Panc1 (cell line): ENCODE results near the gene ANO6. TPM values are rescaled to one million over a fixed set of nuclear protein-coding genes. Genes with fewer than 3 reads are reported as not detected.

ENCODE experiments used
- ATAC-seq: fragments of 200-7000 bp; cut with Tn5 transposase; 2 replicates; pipeline ENCODE4 v1.9.1; 2020; ENCODE audit warnings: mild to moderate bottlenecking, moderate library complexity
- BruUV-seq: library from RNA; stranded (reverse); fragments of 400-500 nt; replicated peaks from 2 replicates; lab custom pipeline; 2021; lab: Mats Ljungman, UMichigan
- CTCF ChIA-PET: fragments of 300-600 bp; sonication (Branson Sonifier 250); formaldehyde crosslinking; loops from one replicate; lab custom pipeline; 2022; ENCODE audit warnings: antibody characterized with exemption; lab: Charles Lee
- POLR2A ChIA-PET: fragments of 300-600 bp; sonication (Branson Sonifier 250); formaldehyde crosslinking; loops from one replicate; lab custom pipeline; 2022; ENCODE audit warnings: antibody characterized with exemption; lab: Charles Lee
- DNase-seq: peaks from one replicate; pipeline ENCODE4 v3.0.0-alpha.2; 2010; ENCODE audit warnings: low read depth, low spot score
- H3K27ac ChIP-seq: 2 replicates; pipeline ENCODE4 v1.5.1; 2011; ENCODE audit warnings: mild to moderate bottlenecking, low read length, inconsistent platforms
- H3K27me3 ChIP-seq: fragments of 200-500 bp; sonication (Bioruptor generic); 2 replicates; pipeline ENCODE4 v1.6.0; 2014; ENCODE audit warnings: low read length, inconsistent platforms; ENCODE audit not compliant: control insufficient read depth, insufficient read depth
- H3K36me3 ChIP-seq: fragments of 200-500 bp; sonication (Bioruptor generic); 2 replicates; pipeline ENCODE4 v1.5.1; 2014; ENCODE audit warnings: inconsistent platforms, mild to moderate bottlenecking, low read length, moderate library complexity; ENCODE audit not compliant: control insufficient read depth, insufficient read depth
- H3K4me1 ChIP-seq: 2 replicates; pipeline ENCODE4 v1.5.1; 2011; ENCODE audit warnings: inconsistent platforms, mild to moderate bottlenecking, low read length, moderate library complexity; ENCODE audit not compliant: control insufficient read depth, insufficient read depth
- H3K4me3 ChIP-seq, 2 experiments: 2 replicates each; pipeline ENCODE4 v1.5.1; 2011 to 2012; ENCODE audit warnings: low read depth in 2 of 2, low read length in 2 of 2, mild to moderate bottlenecking in 2 of 2, inconsistent platforms in 1 of 2, moderate library complexity in 1 of 2
- H3K9me3 ChIP-seq: fragments of 200-500 bp; sonication (Bioruptor generic); 2 replicates; pipeline ENCODE4 v1.5.1; 2014; ENCODE audit warnings: low read depth, mild to moderate bottlenecking, inconsistent platforms, low read length, moderate library complexity; ENCODE audit not compliant: control insufficient read depth, insufficient read depth
- CTCF ChIP-seq: fragments of 450-650 bp; IDR thresholded peaks from 2 replicates; pipeline ENCODE4 v1.5.1; 2017; ENCODE audit warnings: mild to moderate bottlenecking
- POLR2AphosphoS5 ChIP-seq: IDR thresholded peaks from 2 replicates; pipeline ENCODE4 v1.6.1; 2012; ENCODE audit warnings: mild to moderate bottlenecking, low read depth, low read length, moderate library complexity
- REST ChIP-seq, 2 experiments: IDR thresholded peaks; 2 replicates each; pipeline ENCODE4 v1.6.1; 2011 to 2012; ENCODE audit warnings: low read depth in 2 of 2, control low read depth in 1 of 2, low read length in 1 of 2, mild to moderate bottlenecking in 1 of 2, moderate library complexity in 1 of 2; ENCODE audit not compliant: insufficient read depth in 1 of 2
- SIN3A ChIP-seq: IDR thresholded peaks from 2 replicates; pipeline ENCODE4 v1.6.1; 2012; ENCODE audit warnings: low read depth, mild to moderate bottlenecking, low read length, moderate library complexity, borderline replicate concordance; ENCODE audit not compliant: insufficient read depth
- TCF7L2 ChIP-seq: IDR thresholded peaks from 2 replicates; pipeline ENCODE4 v1.6.1; 2011; ENCODE audit warnings: mild to moderate bottlenecking, low read depth, low read length, inconsistent platforms
- in situ Hi-C: cut with HindIII; loops from 2 replicates; pipeline ENCODE4 v1.10.0; 2016; ENCODE audit warnings: low sequenced_read_pairs, low pct_unique_long_range_greater_than_20kb
- intact Hi-C: fragments of 100-400 bp; cut with micrococcal nuclease; formaldehyde crosslinking; loops from one replicate; pipeline ENCODE4 v1.10.0; 2022; ENCODE audit not compliant: unreplicated experiment
- total RNA-seq: library from RNA; stranded (reverse); gene quantifications from one replicate; pipeline ENCODE4 v1.2.1, GENCODE V29; 2021; ENCODE audit not compliant: unreplicated experiment

ANO6 gene
- total RNA-seq, 1 experiment from 2014 or later: 120 TPM

- H3K27ac ChIP-seq: no peak overlapping the region
- no peaks in the 10 kb centered on the region for H3K9me3 ChIP-seq
- intact Hi-C loops (no loop called here), in situ Hi-C loops (no loop called here)
- no TSS peak for BruUV-seq
- H3K27me3 ChIP-seq: no peaks in the 10 kb centered on the region
- TF ChIP-seq CTCF: no peak
- no peak for TF ChIP-seq TCF7L2
- no peak for TF ChIP-seq POLR2AphosphoS5
- no peak for TF ChIP-seq SIN3A
- no peak for TF ChIP-seq REST (IDR thresholded peaks at IDR 0.05; ENCODE audit: insufficient read depth in 1 of 2, low read depth in 2 of 2, low read length in 1 of 2)
- peaks cover 20% of the 10 kb centered on the region for H3K4me1 ChIP-seq
- ChIA-PET POLR2A (no interaction called here), CTCF (no interaction called here)
- peaks cover 30% of the 10 kb centered on the region for H3K36me3 ChIP-seq
- H3K4me3 ChIP-seq: no peak overlapping the region
- no peak for ATAC-seq
- no peak for DNase-seq
These were observed 138.0 kb downstream of the ANO6 start for GRCh38 chr12:45353944-45354343.

GRCh38 chr12:45354399-45354798 lies 138.5 kb downstream of the ANO6 start:
- Histone ChIP-seq H3K27me3 (no peaks in the 10 kb centered on the region), H3K4me1 (peaks cover 20% of the 10 kb centered on the region), H3K27ac (no peak overlapping the region), H3K36me3 (peaks cover 26% of the 10 kb centered on the region), H3K9me3 (no peaks in the 10 kb centered on the region), H3K4me3 (no peak overlapping the region)
- intact Hi-C loops: no loop called here
- ChIA-PET POLR2A (no interaction called here), CTCF (no interaction called here)
- no TSS peak for BruUV-seq
- ATAC-seq: no peak
- no peak for TF ChIP-seq TCF7L2
- no peak for TF ChIP-seq POLR2AphosphoS5
- TF ChIP-seq CTCF: no peak
- no peak for TF ChIP-seq SIN3A
- no peak for DNase-seq
- in situ Hi-C loops: no loop called here
